Left lung (tissue), 10 donors: ENCODE results near the gene KIF3A. TPM values are rescaled to one million over a fixed set of nuclear protein-coding genes. Genes with fewer than 3 reads are reported as not detected.

Source experiments
- ATAC-seq: fragments of 200-7000 bp; cut with Tn5 transposase; one replicate; pipeline ENCODE4 v1.9.1; 2020; ENCODE audit warnings: moderate library complexity
- DNase-seq, 4 donors: peaks; one replicate each; pipeline ENCODE4 v3.0.0-alpha.2; 2013 to 2020
- H3K27ac ChIP-seq, 2 donors: fragments of 200-600 bp; sonication (generic) in 1 of 2; one replicate each; pipeline versions ENCODE4 v1.5.0 to v1.8.0; 2020 to 2021
- H3K27me3 ChIP-seq, 2 donors: fragments of 200-600 bp; sonication (generic) in 1 of 2; one replicate each; pipeline versions ENCODE4 v1.5.0 to v1.8.0; 2020 to 2021
- H3K36me3 ChIP-seq, 2 donors: fragments of 200-600 bp; sonication (generic) in 1 of 2; one replicate each; pipeline versions ENCODE4 v1.5.0 to v1.8.0; 2020 to 2021
- H3K4me1 ChIP-seq, 2 donors: fragments of 200-600 bp; one replicate each; pipeline ENCODE4 v1.8.0; 2021
- H3K4me3 ChIP-seq, 2 donors: fragments of 200-600 bp; sonication (generic) in 1 of 2; one replicate each; pipeline versions ENCODE4 v1.5.0 to v1.8.0; 2020 to 2021; ENCODE audit warnings: mild to moderate bottlenecking in 1 of 2
- H3K9me3 ChIP-seq, 2 donors: fragments of 200-600 bp; sonication (generic) in 1 of 2; one replicate each; pipeline versions ENCODE4 v1.5.0 to v1.8.0; 2020 to 2021
- CTCF ChIP-seq, 2 donors: fragments of 200-600 bp; sonication (generic) in 1 of 2; IDR thresholded peaks; one replicate each; pipeline versions ENCODE4 v1.5.0 to v1.8.0; 2021; ENCODE audit warnings: antibody characterized with exemption in 2 of 2
- intact Hi-C, 2 donors: fragments of 100-400 bp; cut with DNase I; formaldehyde crosslinking; loops; one replicate each; pipeline versions ENCODE4 v1.11.2 to v1.14.2; 2022
- polyA plus RNA-seq, 6 donors: library from polyadenylated mRNA; unstranded; fragments of 120-200 nt; gene quantifications; one replicate each; pipeline ENCODE4 v1.2.1, GENCODE V29; 2013; ENCODE audit not compliant: insufficient read length in 6 of 6
- total RNA-seq, 2 donors: library from RNA; stranded (reverse); fragmentation: NEBNext Ultra II Directional; extraction: Animal tissue kit (Norgen Biotek cat#: 25700); gene quantifications; one replicate each; pipeline ENCODE4 v1.2.1, GENCODE V29; 2021
- donor health status: DM: no; HTN: yes; CAD: no.
- donor health status: DM: no; HTN: no; CAD: no.

Gene KIF3A
- total and polyA plus RNA-seq, 8 donors: 8.9 to 30.4 (median 25.5) TPM

GRCh38 chr5:132669966-132670882 lies 67.1 kb downstream of the KIF3A start:
- Histone ChIP-seq H3K36me3 (no peaks in the 10 kb centered on the region), H3K4me3 (no peak overlapping the region), H3K27ac (no peak overlapping the region), H3K4me1 (peaks cover 0 to 8% of the 10 kb centered on the region in 2 donors), H3K27me3 (no peaks in the 10 kb centered on the region), H3K9me3 (no peaks in the 10 kb centered on the region)
- DNase-seq: no peak
- no peak for ATAC-seq
- no peak for TF ChIP-seq CTCF (IDR thresholded peaks at IDR 0.05)
- intact Hi-C loops: no loop called here

DNA sequence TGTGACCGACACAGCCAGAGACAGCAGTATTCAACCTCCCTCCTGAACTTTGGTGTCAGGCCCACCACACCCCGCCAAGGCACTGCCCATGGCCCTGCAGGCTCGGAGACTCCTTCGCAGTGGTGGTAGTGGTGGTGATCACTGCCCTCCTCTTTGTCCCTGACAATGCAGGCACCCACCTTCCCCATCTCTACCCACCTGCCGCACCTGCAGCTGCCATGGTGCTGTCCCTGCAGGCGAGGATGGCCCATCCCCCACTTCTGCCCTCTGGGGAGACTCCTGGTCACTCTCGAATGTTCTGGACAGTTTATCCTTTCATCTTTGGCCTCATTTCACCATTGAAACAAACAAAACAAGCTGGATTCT lies 67.9 kb downstream of the KIF3A start:
- Histone ChIP-seq H3K27ac (no peak overlapping the region), H3K9me3 (no peaks in the 10 kb centered on the region), H3K36me3 (no peaks in the 10 kb centered on the region), H3K4me3 (no peak overlapping the region), H3K27me3 (no peaks in the 10 kb centered on the region), H3K4me1 (peaks cover 0 to 3% of the 10 kb centered on the region in 2 donors)
- DNase-seq: no peak
- no peak for ATAC-seq
- intact Hi-C loops: no loop called here
- TF ChIP-seq CTCF (IDR thresholded peaks at IDR 0.05): no peak

- Histone ChIP-seq H3K27ac (no peak overlapping the region), H3K9me3 (no peaks in the 10 kb centered on the region), H3K4me1 (no peaks in the 10 kb centered on the region), H3K27me3 (no peaks in the 10 kb centered on the region), H3K4me3 (no peak overlapping the region), H3K36me3 (no peaks in the 10 kb centered on the region)
- DNase-seq (no peak), ATAC-seq (no peak)
- TF ChIP-seq CTCF (IDR thresholded peaks at IDR 0.05): no peak
- intact Hi-C loops: no loop called here
Measured at GRCh38 chr5:132668706-132669454, 68.5 kb downstream of the KIF3A start.

GRCh38 chr5:132667761-132668705 lies 69.3 kb downstream of the KIF3A start:
- Histone ChIP-seq H3K4me1 (no peaks in the 10 kb centered on the region), H3K4me3 (no peak overlapping the region), H3K27ac (no peak overlapping the region), H3K36me3 (no peaks in the 10 kb centered on the region), H3K9me3 (no peaks in the 10 kb centered on the region), H3K27me3 (no peaks in the 10 kb centered on the region)
- no peak for TF ChIP-seq CTCF (IDR thresholded peaks at IDR 0.05)
- no peak for DNase-seq
- ATAC-seq: no peak
- intact Hi-C loops: no loop called here
